Measurements from ENCODE around the gene DPH6. TPM values are rescaled to one million over a fixed set of nuclear protein-coding genes. Genes with fewer than 3 reads are reported as not detected.
"Not testable (repeated sequence)": the region's sequence is repeated elsewhere in the genome, so short reads cannot be mapped to it uniquely, and the experiment has no call there.

The DPH6 gene
- polyA plus RNA-seq, 1 donor = 16.6 TPM

DNA sequence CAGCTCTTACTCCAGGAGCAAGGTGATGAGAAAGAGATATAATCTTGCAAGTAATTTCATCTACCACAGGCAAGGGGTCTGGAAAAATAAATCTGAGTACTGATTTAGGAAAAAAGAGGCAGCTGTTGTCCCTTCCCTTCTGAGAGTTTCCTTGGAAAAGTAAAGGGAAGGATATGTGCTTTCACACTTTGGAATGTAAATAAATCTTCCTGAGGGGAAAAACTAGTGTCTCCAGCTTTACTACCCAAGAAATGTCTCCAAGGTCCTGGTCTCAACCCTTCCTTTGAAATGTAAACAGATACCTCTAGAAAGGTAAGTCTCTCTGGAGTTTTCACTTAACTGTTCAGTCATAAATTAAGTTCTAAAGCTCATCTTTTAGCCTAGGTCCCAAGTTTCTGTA, 102.6 kb downstream of the DPH6 start:
- no peak overlapping the region for H3K27ac ChIP-seq (ENCODE audit: low read length)
- H3K27me3 ChIP-seq (ENCODE audit: control insufficient read depth, insufficient read depth, low read length) = no peaks in the 10 kb centered on the region
- H3K4me3 ChIP-seq (ENCODE audit: low read length) = no peak overlapping the region

DNA sequence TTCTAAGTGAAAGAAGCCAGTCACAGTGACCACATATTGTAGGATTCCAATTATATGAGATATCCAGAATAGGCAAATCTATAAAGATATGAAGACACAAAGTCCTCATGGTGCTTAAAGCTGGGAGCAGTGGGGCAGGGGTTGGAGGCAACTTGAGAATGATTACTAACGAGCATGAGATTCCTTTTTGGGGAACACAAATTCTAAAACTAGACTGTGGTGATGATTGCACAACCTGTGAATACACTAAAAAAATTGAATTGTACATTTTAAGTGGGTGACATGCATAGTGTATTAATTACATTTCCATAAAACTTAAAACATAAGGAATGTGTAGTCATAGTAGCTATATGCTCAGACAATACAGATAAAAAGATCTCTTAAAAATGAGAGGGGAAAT, 103.2 kb downstream of the DPH6 start:
- Histone ChIP-seq H3K27me3 (ENCODE audit: control insufficient read depth, insufficient read depth, low read length) (no peaks in the 10 kb centered on the region), H3K27ac (ENCODE audit: low read length) (no peak overlapping the region), H3K9me3 (ENCODE audit: control insufficient read depth, low read depth, low read length) (no peaks in the 10 kb centered on the region), H3K4me1 (ENCODE audit: control insufficient read depth, insufficient read depth, low read length) (no peaks in the 10 kb centered on the region), H3K4me3 (ENCODE audit: low read length) (no peak overlapping the region), H3K36me3 (ENCODE audit: control insufficient read depth, insufficient read depth, low read length) (no peaks in the 10 kb centered on the region)
- no CpG with 5 or more reads among the region's 1 CpG for WGBS (ENCODE audit: insufficient coverage, low lambda C conversion rate)
- no peak for DNase-seq

More for the DNA sequence above, 102.6 kb downstream of the DPH6 start:
- Histone ChIP-seq H3K9me3 (ENCODE audit: control insufficient read depth, low read depth, low read length) (no peaks in the 10 kb centered on the region), H3K36me3 (ENCODE audit: control insufficient read depth, insufficient read depth, low read length) (no peaks in the 10 kb centered on the region), H3K4me1 (ENCODE audit: control insufficient read depth, insufficient read depth, low read length) (no peaks in the 10 kb centered on the region)
- DNase-seq = no peak

DNA sequence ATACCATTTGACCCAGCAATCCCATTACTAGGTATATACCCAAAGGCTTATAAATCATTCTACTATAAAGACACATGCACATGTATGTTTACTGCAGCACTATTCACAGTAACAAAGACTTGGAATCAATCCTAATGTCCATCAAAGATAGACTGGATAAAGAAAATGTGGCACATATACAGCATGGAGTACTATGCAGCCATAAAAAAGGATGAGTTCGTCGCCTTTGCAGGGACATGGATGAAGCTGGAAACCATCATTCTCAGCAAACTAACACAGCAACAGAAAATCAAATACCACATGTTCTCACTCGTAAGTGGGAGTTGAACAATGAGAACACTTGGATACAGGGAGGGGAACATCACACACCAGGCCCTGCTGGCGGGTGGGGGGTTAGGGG, 104.7 kb downstream of the DPH6 start:
- H3K36me3 ChIP-seq (ENCODE audit: control insufficient read depth, insufficient read depth, low read length); H3K4me1 ChIP-seq (ENCODE audit: control insufficient read depth, insufficient read depth, low read length); H3K27me3 ChIP-seq (ENCODE audit: control insufficient read depth, insufficient read depth, low read length); H3K4me3 ChIP-seq (ENCODE audit: low read length); H3K27ac ChIP-seq (ENCODE audit: low read length); H3K9me3 ChIP-seq (ENCODE audit: control insufficient read depth, low read depth, low read length); DNase-seq: not testable (repeated sequence)
- 100% methylated on average over 1 of the region's 4 CpGs for WGBS (ENCODE audit: insufficient coverage, low lambda C conversion rate)

DNA sequence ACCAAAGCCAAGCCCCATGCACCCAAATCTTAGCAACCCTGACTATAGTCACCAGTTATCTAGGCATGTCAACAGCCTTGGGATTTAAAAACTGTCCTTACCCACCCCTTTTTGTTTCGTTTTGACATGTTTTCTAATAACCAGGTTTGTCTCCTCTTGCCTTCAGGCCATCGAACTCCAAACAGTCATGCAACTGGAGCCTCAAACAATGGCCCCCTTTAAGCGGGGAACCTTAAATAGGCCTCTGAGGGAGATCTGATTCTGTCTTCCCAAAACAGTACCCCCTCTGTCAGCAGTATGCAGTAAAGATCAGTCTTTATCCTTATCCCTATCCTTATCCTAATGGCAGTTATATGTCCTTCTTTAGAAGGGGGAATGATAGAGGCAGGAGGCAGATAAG, 105.7 kb downstream of the DPH6 start:
- Histone ChIP-seq H3K27me3 (ENCODE audit: control insufficient read depth, insufficient read depth, low read length) (no peaks in the 10 kb centered on the region), H3K4me3 (ENCODE audit: low read length) (no peak overlapping the region), H3K36me3 (ENCODE audit: control insufficient read depth, insufficient read depth, low read length) (no peaks in the 10 kb centered on the region), H3K9me3 (ENCODE audit: control insufficient read depth, low read depth, low read length) (peaks cover 4% of the 10 kb centered on the region), H3K27ac (ENCODE audit: low read length) (no peak overlapping the region), H3K4me1 (ENCODE audit: control insufficient read depth, insufficient read depth, low read length) (no peaks in the 10 kb centered on the region)
- 90% methylated on average over 2 of the region's 3 CpGs for WGBS (ENCODE audit: insufficient coverage, low lambda C conversion rate)
- DNase-seq = no peak

DNA sequence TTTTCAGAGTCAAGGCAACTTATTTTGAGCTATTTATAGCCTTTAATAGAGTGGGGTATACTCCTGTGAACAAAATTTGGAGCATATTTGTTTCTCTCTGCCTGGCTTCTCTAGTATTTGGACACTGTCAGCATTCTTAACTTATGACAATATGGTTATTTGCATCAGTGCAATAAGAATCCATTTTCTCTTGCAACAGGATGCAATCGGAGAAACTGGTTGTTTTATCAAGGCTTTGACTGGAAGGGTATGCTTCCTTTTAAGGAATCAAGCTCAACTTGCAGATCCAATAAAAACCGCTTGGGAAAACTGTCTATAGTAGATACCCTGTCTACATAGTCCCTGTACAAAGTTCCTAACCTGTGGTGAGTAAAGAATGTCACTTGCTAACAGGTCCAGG, 106.7 kb downstream of the DPH6 start:
- peaks cover 4% of the 10 kb centered on the region for H3K9me3 ChIP-seq (ENCODE audit: control insufficient read depth, low read depth, low read length)
- no peak for DNase-seq
- no peaks in the 10 kb centered on the region for H3K36me3 ChIP-seq (ENCODE audit: control insufficient read depth, insufficient read depth, low read length)
- H3K27me3 ChIP-seq (ENCODE audit: control insufficient read depth, insufficient read depth, low read length) = no peaks in the 10 kb centered on the region
- H3K27ac ChIP-seq (ENCODE audit: low read length) = no peak overlapping the region
- H3K4me3 ChIP-seq (ENCODE audit: low read length) = no peak overlapping the region
- WGBS (ENCODE audit: insufficient coverage, low lambda C conversion rate) = no CpG with 5 or more reads among the region's 2 CpGs
- no peaks in the 10 kb centered on the region for H3K4me1 ChIP-seq (ENCODE audit: control insufficient read depth, insufficient read depth, low read length)

DNA sequence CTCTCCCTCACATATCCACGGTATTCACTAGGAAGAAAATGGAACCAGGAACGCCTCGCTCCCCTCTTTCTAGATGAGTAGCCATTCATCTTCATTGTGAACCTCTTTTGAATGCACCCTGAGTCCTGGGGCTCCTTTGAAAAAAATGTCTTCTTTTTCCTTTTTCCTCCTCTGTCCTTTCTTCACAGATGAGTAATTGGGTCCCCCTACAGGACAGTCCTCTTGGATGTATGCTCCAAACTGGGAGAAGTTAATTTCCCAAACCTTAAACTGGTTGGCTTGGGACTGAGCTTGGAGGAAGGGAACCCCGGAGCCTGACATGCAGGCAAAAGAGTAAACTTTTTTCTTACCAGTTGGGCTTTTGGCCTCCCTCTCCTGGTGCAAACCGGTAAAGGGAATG, 108.8 kb downstream of the DPH6 start:
- Histone ChIP-seq H3K4me3 (ENCODE audit: low read length) (no peak overlapping the region), H3K27me3 (ENCODE audit: control insufficient read depth, insufficient read depth, low read length) (no peaks in the 10 kb centered on the region), H3K27ac (ENCODE audit: low read length) (no peak overlapping the region), H3K9me3 (ENCODE audit: control insufficient read depth, low read depth, low read length) (peaks cover 4% of the 10 kb centered on the region), H3K4me1 (ENCODE audit: control insufficient read depth, insufficient read depth, low read length) (no peaks in the 10 kb centered on the region), H3K36me3 (ENCODE audit: control insufficient read depth, insufficient read depth, low read length) (no peaks in the 10 kb centered on the region)
- no peak for DNase-seq
- no CpG with 5 or more reads among the region's 5 CpGs for WGBS (ENCODE audit: insufficient coverage, low lambda C conversion rate)

DNA sequence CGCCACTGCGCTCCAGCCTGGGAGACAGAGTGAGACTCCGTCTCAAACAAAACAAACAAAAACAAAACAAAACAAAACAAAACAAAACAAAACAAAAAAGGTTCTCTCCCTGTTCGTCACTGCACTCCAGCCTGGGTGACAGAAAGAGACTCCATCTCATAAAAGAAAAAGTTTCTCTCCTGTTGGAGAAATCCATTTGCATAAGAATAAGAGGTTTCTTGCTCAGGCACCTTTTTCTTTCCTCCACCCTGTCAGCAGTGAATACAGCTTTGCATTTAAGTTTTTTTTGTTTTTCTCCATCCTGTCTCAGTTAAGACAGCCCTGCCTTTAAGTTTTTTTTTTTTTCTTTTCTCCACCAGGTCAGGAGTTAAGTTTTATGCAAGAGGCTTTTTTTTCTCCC, 109.5 kb downstream of the DPH6 start:
- 100% methylated on average over 1 of the region's 4 CpGs for WGBS (ENCODE audit: insufficient coverage, low lambda C conversion rate)
- Histone ChIP-seq H3K4me3 (ENCODE audit: low read length) (no peak overlapping the region), H3K27me3 (ENCODE audit: control insufficient read depth, insufficient read depth, low read length) (no peaks in the 10 kb centered on the region), H3K4me1 (ENCODE audit: control insufficient read depth, insufficient read depth, low read length) (no peaks in the 10 kb centered on the region), H3K27ac (ENCODE audit: low read length) (no peak overlapping the region), H3K36me3 (ENCODE audit: control insufficient read depth, insufficient read depth, low read length) (no peaks in the 10 kb centered on the region), H3K9me3 (ENCODE audit: control insufficient read depth, low read depth, low read length) (peaks cover 4% of the 10 kb centered on the region)
- no peak for DNase-seq

DNA sequence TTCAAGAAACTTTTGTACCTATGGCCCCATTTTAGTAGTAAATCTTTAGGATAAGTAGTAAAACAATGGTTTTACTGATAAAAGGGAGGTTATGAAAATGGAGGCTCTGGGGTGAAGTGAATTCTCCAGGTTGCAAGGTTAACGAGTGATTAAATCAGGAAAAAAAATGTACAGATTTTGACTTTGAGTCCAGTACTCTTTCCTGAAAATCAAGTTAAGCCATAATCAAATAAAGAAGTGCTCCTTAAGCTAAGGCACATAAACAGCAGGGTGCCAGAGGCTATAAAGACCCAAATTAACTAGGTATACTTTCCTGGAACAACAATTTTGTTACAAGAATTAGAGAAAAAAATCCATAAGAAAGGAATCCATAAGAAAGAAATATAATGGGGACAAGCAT, 114.7 kb downstream of the DPH6 start:
- Histone ChIP-seq H3K27me3 (ENCODE audit: control insufficient read depth, insufficient read depth, low read length) (no peaks in the 10 kb centered on the region), H3K9me3 (ENCODE audit: control insufficient read depth, low read depth, low read length) (peaks cover 4% of the 10 kb centered on the region), H3K4me3 (ENCODE audit: low read length) (no peak overlapping the region), H3K27ac (ENCODE audit: low read length) (no peak overlapping the region), H3K36me3 (ENCODE audit: control insufficient read depth, insufficient read depth, low read length) (no peaks in the 10 kb centered on the region), H3K4me1 (ENCODE audit: control insufficient read depth, insufficient read depth, low read length) (no peaks in the 10 kb centered on the region)
- DNase-seq = no peak
- 70% methylated on average over 1 of the region's 1 CpG for WGBS (ENCODE audit: insufficient coverage, low lambda C conversion rate)

DNA sequence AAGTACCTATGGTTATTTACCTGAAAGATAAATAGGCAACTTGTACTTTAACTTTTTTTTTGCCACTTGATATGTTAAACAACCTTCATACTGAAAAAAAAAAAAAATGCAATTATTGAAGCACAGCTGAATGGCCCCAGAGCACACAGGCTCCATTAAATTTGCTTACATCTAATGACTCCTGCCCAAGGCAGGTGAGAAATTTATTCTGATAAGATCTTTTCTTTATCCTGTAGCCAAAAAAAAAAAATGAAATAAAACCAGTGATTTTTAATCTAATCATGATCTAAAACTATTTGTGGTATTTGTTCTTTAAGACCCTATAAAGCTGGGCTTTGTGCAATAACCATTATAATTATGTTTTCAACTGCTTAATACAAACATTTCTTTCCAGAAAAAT, 115.7 kb downstream of the DPH6 start:
- no peaks in the 10 kb centered on the region for H3K4me1 ChIP-seq (ENCODE audit: control insufficient read depth, insufficient read depth, low read length)
- no peaks in the 10 kb centered on the region for H3K27me3 ChIP-seq (ENCODE audit: control insufficient read depth, insufficient read depth, low read length)
- no peak overlapping the region for H3K4me3 ChIP-seq (ENCODE audit: low read length)
- no peaks in the 10 kb centered on the region for H3K9me3 ChIP-seq (ENCODE audit: control insufficient read depth, low read depth, low read length)
- H3K27ac ChIP-seq (ENCODE audit: low read length) = no peak overlapping the region
- no peak for DNase-seq
- no peaks in the 10 kb centered on the region for H3K36me3 ChIP-seq (ENCODE audit: control insufficient read depth, insufficient read depth, low read length)

DNA sequence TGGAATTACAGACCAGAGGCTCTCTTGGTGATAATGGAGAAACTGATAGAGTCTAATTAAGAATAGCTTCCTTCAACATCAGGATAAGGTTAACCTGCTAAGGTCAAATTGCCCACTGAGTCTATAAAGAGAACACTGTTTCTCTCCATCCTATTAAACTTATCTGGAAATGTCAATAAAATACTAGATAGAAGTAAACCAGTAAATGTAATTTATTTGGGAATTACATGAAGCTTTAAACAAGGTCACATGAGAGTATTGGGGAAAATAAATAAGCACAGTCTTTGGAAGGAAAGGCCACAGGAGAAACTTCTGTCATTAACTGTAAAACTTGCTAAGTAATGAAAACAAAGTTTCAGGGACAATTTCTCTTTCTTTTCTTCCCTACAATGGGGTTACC, 118.5 kb downstream of the DPH6 start:
- Histone ChIP-seq H3K4me1 (ENCODE audit: control insufficient read depth, insufficient read depth, low read length) (no peaks in the 10 kb centered on the region), H3K9me3 (ENCODE audit: control insufficient read depth, low read depth, low read length) (no peaks in the 10 kb centered on the region), H3K4me3 (ENCODE audit: low read length) (no peak overlapping the region), H3K27me3 (ENCODE audit: control insufficient read depth, insufficient read depth, low read length) (no peaks in the 10 kb centered on the region), H3K27ac (ENCODE audit: low read length) (no peak overlapping the region), H3K36me3 (ENCODE audit: control insufficient read depth, insufficient read depth, low read length) (no peaks in the 10 kb centered on the region)
- no peak for DNase-seq

DNA sequence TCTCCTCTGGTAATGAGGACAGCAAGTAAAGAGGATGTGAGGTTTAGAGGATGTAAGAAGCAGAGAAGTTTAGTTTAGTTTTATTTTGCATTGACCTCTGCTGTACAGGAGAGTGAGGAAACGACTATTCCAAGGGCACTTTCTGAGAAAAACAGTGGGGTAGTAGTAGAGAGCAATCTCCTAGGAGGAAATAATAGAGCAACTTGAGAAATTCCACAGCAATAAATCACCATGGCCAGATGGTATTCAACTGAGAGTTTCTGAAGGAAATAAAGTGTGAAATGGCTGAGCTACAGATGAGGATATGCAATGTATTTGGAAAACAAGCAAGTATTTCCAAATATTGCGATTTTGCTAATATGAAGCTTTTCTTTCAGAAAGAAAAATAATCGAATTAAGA, 118.9 kb downstream of the DPH6 start:
- Histone ChIP-seq H3K4me3 (ENCODE audit: low read length) (no peak overlapping the region), H3K4me1 (ENCODE audit: control insufficient read depth, insufficient read depth, low read length) (no peaks in the 10 kb centered on the region), H3K27ac (ENCODE audit: low read length) (no peak overlapping the region), H3K36me3 (ENCODE audit: control insufficient read depth, insufficient read depth, low read length) (no peaks in the 10 kb centered on the region), H3K27me3 (ENCODE audit: control insufficient read depth, insufficient read depth, low read length) (no peaks in the 10 kb centered on the region), H3K9me3 (ENCODE audit: control insufficient read depth, low read depth, low read length) (no peaks in the 10 kb centered on the region)
- DNase-seq = peak in 1 of 2 donors; percentile 4
- WGBS (ENCODE audit: insufficient coverage, low lambda C conversion rate) = 100% methylated on average over 2 of the region's 3 CpGs
